Stimulated activated CD4-positive, alpha-beta T cell treated with anti-CD3 and anti-CD28 coated beads, TNF-alpha, amount 100 ng/mL, for 48 hours (primary cell): Measurements from ENCODE around the gene KRT8.

Experiments
- DNase-seq, 3 donors: peaks; one replicate each; pipeline ENCODE4 v3.0.0-alpha.2; 2020; ENCODE audit warnings: low read depth in 3 of 3

KRT8 gene

DNA sequence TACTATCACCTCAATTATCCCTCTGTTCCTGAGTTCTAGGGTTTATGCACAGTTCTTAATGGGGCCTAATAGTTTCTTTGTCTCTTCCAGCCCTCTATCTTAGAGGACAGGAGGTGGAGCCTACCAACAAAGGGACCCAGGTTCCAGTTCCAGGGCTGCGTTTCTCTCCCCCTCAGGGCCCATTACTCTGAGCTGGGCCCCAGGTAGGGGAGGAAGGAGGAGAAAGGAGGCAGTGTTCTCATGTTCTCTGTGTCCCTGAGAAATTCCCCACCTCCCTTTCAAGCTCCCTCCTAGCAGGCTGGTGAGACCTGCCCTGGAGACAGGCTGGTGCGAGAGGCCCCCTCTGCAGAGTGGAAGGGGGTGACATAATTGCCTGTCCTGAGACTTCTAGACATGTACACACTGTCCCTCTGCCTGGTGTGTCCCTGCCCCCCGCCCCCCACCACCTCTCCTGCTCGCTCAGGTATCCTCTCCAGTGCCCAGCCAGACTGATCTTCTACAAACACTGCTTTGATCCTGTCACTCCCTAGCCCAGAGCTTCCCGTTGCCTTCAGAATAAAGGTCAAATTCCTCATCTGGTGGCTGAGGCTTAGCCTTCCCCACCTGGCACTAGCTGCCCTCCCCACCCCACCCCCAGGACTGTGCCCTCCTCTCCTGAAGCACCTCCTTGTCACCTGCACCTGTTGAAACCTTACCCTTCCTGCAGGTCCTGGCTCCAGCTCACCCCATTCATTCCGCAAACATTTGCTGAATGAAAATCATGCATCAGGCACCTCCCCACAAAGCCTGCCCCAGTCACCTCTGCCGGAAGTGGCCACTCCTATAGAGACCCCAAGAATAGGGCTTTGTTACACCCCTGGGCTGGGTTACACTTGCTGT lies 21.1 kb upstream of the KRT8 start:
- no peak for DNase-seq

DNA sequence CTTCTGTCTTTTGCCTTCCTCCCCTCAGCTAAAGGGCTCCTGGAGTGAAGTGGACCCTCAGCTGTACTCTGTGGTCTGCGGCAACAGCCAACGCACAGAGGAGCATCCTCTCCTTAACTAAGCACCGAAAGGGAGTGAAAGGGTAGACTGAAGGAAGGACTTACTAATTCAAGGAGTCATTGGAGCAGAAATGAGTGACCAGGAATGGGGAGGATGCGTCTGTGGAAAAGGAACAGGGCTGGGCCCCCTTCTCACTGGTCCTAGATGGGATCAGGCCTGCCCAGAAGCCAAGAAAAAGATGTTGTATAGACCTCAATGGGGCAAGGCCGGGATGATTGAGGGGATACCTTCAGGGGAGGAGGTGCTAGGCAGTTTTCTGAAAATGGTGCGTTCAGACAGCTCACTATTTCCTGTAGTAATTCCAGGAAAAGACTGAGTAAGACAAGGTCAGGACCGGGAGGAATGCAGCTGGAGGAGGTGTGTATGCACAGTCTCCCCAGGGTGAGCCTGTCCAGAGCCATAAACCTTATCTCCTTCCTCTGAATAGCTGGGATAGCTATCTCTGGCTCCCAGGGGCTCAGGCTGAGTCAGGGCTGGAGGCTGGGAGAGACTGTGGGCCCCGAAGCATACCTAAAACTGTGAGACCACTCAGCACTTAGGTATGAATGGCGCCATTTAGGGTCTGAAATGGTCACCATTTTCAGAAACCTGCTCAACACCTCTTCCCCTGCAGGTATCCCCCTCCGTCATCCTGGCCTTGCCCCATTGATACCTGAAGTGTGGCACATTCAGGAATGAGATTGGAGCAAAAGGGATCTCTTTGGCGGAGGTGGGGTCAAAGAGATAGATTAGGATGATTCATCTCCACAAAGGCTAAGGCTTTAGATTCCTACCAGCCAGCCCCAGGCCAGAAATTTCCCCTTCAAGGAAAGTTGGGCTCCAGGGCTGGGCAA lies 20.2 kb upstream of the KRT8 start:
- no peak for DNase-seq

DNA sequence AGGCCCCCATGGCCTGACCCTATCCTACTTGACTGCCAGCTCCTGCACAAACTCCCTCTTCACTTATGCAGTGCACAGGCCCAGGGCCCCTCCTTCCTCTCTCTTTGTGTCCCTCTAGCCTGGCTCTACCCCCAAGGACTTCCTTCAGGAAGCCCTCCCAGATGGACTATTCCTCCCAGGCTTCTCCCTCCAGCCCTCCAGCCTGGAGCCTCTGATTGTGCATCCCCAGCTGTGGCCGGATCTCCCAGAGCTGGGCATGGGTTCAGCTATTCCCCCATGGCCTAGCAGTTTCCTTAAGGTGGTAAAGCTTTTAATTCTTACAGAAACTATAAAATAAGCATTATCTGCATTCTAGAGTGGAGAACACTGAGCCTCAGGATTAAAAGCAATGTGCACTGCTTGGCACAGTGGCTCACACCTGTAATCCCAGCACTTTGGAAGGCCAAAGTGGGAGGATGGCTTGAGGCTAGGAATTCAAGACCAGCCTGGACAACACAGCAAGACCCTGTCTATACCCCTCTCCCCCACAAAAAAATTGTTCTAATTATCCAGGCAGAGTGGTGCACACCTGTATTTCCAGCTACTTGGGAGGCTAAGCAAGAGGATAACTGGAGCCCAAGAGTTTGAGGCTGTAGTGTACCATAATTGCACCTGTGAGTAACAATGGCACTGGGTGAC lies 16.8 kb upstream of the KRT8 start:
- DNase-seq = no peak

DNA sequence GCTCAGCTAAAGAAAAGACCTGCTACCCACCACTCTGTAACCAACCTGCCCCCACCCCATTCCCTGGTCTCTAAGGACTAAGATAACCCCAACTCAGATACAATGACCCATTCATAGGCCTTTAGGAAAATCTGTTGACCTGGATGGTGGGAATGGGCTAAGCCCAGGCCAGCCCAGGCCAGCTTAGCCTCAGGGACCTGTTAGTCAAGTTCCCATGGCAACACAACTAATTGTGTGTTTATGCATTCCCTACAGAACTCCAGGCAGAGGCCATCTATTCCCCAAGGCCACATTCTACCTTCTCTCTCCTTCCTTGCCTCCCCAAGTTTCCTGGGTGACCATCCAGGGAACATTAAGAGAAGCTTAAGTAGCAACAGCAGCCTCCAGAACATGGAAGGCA lies 16.1 kb upstream of the KRT8 start:
- DNase-seq = no peak

DNA sequence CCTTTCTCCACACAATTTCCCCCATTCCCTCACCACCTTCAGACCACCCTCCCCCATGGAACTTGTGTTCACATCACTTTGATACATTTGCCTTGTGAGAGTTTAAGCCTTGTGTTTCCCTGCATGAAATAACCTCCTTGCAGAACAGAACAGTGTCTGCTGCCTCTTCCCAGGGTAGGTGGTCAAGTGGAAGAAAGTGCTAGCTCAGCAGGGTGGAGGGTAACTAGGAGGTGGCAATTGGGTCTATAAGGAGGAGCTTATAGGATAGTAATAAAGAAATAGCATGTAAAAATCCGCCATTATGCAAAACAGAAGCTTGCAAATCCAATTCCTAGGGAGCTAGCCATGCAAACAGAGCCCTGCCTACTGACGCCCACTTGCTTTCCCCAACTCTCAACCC lies 13.9 kb upstream of the KRT8 start:
- DNase-seq = no peak

DNA sequence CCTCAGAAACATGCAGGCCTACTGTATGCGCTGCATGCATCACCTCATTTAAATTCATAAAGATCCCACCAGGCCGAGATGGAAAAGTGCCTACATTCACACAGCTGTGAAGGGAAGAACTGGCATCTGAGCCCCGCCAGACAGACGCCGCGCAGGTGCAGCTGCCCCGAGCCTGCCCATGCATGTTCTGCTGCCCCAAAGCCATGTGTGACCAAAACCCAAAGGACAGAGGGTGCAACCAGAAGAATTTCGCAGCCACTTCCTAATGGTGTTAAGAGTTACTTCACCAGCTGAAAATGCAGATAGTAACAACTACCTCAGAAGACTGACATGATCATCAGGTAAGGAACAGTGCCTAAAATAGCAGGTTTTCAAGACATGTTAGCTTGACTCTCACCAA lies 13.5 kb upstream of the KRT8 start:
- DNase-seq = no peak

DNA sequence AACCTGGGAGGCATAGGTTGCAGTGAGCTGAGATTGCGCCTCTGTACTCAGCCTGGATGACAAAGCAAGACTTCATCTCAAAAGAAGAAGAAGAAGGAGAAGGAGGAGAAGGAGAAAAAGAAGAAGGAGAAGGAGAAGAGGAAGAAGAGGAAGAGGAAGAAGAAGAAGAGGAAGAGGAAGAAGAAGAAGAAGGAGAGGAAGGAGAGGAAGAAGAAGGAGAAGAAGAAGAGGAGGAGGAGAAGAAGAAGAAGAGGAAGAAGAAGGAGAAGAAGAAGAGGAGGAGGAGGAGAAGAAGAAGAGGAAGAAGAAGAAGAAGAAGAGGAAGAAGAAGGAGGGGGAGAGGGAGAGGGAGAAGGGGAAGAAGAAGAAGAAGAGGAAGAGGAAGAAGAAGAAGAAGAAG lies 12.9 kb upstream of the KRT8 start:
- no peak for DNase-seq

DNA sequence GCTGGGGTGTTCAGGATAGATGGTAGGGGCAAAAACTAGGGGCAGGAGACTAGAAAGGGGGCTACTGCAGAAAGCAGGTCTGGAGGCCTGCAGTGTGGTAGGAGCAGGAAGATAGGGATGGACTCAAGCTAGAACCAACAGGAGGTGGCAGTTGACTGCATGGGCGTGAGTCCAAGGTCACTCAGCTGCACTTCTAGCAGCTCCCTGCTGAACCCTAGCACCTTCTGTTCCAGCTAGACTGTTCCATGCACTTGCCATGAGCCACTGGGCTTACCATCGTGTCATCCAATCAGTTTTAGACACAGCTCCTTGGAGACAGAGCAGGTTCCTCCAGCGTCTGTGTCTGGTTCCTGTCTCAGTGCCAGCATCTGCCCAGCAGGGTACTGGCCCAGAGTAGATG lies 11.3 kb upstream of the KRT8 start:
- DNase-seq = no peak

DNA sequence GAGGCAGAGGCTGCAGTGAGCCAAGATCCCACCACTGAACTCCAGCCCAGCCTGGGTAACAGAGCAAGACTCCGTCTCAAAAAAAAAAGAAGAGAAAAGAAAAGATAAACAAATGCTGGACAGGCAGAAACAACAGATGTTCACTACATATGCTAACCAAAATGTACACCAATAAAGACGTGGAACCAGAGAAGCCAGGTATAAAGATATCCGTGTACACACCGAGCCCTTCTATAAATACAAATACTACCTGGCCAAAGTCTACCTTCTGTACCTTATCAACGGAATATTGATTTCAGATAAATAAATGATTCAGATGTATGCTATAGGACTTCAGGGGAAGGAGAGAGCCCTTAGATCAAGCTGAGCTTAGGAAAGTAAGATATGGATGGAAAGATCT lies 10.8 kb upstream of the KRT8 start:
- no peak for DNase-seq

DNA sequence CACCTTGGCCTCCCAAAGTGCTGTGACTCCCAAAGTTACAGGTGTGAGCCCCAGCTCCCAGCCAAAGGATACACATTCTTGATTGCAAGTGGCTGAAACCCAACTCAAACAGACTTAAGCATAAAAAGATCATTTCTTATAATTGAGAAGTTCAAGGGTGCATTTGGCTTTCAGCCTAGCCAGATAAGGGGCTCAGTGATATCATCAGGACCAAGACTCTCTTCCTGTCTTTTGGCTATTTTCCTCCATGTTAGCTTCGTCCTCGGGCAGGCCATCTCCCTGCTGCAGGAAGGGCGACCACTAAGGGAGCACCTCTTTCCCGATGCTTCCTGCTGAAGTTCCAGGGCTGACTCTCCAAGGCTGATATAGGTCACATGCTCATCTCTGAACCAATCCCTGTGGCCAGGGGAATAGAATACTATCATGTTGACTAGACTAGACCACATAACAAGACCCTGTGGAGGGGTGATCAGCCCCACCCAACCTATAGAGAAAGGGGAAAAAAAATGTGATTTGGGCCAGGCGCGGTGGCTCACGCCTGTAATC lies 9.8 kb upstream of the KRT8 start:
- no peak for DNase-seq

DNA sequence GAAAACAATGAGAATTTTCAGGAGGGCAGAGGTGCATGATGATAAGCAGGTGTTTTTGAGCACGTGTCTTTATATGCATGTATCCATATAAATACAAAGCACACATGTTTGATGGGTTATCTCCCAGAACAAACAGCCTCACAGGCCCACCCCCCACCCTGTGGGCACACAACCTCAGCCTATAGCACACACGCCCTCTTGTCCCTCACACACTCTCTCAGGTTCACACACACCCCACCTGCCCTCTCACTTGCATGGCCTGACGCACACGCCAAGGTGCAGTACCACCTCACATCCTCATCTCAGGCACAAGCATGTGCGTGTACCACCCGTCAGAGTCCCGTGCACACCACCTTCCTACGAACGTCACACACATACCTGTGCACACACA lies 8.6 kb upstream of the KRT8 start:
- no peak for DNase-seq

DNA sequence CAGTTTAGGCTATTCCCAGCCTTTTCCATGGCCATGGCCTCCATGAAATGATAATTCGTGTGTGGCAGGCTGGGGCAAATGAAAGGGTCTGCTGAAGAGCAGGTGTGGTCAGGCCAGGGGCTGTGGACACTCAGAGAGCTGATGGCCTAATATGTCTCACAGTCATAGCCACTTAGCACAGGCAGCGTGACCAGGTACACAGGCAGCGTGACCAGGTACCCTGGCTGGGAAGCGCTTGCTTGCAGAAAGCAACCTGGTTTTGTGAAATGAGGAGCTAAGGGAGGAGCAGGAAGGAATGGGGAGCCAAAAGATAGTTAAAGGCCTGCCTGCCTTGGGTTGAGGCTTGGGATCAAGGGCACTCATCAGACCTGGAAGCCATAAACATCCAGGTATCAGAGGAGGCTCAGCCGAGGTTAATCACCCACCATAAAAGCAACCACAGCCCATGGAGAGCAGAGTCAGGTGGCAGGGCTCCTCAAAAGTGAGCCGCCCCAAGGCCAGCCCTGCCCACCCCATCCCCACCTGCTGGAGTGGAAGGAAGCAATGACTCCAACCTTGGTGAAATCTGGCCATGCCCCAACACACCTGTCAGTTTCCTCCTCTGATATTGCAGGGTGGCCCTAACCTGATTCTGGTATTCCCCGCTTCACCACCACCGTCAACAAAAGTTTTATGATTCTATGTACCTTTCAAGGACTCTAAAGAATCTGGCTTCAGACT lies 8.0 kb upstream of the KRT8 start:
- DNase-seq = no peak

DNA sequence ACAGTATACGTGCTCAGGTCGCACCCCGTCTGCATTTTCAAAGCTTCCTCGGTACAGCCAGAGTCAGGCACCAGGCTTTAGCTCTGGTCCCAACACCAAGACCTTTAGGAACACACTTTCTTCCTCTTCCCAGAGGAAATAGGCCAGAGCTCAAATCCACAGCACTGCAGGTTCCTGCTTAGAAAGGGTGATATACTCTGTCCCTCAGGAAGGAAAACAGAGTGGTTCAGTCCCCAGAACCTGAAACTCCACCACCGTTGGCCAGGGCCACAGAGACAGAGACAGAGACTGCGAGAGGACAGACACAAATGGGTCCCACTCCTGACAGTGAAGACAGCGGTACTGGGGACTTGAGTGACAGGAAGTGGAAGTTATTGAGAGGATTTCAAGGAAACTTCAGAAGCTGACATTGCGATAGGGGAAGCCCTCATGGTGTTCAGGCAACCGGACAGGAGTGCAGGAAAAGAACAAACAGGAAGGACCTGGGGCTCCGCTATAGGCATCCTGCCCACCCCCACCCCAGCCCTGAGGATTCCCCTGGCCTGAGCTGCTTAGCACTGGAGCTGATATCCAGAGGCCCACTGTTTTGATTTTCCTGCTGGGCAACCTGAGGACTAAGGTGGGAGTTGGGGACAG lies 5.5 kb upstream of the KRT8 start:
- DNase-seq = no peak

DNA sequence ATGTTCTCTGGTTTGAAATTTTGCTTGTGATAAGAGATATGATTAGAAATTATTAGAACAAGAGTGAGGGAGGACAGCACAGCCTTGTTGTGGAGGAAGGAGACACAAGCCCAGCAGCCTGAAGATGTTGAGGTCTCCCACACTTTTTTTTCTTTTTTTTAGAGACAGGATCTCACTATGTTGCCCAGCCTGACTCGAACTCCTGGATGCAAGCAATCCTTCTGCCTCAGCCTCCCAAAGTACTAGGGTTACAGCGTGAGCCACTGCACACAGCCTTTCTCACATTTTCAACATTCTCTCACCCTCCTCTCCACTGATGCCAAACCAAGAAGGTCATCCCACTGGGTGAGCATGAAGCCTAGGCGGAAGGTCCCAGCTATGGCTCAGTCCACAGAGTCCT lies 4.9 kb upstream of the KRT8 start:
- DNase-seq = no peak

DNA sequence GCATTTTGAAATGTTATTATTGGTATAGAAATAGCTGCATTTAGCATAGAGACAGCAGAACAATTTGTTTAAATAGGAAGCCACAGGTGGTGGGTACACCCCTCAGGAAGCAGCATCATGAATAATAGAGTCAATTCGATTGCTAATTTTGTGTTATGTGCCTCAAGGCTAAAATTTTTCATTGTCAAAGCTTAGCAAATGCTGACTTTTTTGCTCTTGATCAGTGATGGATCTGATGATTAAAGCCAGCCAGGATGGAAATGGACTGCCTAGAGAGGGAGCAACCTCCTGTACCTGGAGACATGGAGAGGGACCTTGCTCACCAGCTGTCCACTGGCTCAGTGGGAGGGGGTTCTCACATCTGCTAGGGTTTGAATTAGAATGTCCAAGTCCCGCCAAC lies 4.5 kb upstream of the KRT8 start:
- DNase-seq = no peak

DNA sequence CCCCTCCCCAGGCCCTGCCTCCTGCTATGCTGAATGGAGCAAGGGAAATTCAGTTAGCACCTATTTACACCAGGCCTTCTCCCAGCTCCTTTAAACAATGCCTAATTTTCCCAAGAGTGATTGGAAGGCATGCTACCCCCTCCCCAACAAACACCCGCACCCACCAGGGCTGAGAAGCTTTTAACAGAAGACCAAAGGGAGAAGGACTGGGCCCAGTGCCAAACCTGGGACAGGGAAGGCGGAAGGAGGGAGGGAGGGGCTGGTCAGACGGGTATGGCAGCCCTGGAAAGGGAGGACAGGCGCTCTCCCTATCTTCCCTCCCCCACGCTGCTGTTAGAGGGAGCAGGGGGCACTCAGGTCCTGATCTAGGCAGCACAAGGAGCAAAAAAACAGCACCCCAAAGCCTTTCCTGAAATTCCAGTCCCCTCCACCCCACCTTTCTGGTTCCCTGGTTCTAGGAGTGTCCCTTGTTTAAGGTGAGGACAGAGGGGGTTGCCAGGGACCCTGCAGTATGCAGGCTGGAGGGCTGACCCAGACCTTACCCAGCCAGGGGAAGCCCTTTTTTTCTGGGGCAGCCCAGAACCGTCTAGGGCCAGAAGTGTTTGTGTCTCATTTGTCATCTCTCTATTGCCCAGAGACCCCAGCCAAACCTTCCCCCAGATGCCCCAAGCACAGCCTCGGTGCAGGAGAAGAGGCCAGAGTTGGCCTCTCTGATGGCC lies 2.4 kb upstream of the KRT8 start:
- no peak for DNase-seq

DNA sequence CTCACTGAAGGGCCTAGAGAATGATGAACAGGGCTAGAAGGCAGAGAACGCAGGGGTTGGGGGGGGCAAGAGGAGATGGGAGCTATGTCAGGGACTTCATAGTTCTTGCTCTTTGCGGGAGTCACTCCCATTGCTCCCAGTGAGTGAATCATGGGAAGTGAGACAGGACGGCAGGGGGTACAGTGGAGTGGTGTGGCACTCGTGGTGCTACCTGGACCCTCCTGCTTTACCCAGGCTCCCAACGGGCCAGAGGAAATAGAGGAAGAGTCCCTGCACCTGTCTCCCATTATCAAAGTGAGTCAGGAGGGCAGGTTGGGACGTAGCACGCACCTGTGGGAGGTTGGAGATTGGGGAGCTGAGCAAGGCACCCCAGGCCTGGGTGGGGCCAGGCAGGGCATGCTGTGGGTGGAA lies 1.3 kb upstream of the KRT8 start:
- DNase-seq = no peak

DNA sequence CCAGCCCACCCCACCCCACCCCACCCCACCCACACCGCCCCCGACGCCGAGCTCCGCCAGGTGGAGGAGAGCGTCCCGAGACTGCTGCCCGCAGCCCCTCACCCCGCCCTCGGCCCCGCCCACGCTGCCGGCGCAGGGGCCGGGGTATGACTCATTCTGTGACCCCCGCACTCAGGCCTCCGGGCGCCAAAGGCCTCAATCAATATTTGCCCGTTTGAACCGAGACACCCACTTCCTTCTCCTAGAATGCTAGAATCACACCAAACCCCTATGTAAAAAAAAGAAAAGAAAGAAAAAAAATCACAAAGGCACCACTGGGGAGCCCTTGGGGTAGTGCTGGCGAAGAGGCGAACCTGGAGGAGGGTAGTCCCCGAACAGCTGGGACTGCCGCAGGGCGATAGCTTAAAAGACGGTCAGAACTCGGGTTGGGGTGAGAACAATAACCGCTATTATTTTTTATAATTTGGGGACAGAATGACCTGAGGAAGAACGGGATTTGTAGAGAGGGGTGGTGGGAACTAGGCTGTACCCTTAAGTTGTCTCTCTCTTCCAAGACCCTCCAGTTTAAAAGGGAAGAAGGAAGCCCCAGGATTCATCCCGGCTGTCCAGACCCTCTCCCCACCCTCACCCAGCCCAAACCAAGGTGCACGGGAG lies 894 bp downstream of the KRT8 start:
- peak in 1 of 3 donors; percentile 13 for DNase-seq

DNA sequence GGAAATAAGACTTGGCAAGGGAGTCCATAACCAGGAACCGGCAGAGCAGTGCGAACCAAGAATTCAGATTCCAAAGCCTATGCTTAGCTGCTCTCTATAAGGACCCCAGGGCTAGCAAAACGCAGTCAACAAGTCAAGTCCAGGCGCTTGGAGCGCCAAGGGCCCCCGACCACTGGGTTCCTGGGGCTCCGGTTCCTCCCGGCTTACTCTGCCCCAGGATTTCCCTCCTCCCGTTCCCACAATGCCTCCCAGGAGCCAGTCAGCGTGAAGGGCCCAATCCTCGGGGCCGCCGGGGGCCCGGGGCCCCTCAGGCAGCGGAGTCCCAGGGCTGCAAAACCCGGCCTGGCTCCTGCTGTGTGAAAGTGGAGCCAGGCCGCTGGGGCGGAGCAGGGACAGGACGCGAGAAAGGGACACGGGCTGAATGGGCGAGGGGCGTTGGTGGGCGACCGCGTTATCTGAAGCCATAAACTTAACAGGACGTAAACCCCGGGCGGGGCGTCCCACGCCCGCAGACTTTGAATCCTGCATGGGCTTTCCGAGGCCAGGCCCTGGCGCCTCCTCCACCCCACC lies 1.5 kb downstream of the KRT8 start:
- DNase-seq = peak; percentile 27 to 47 (median 31)
